Loucy (cell line): Measurements from ENCODE around the gene CRYBB1.

Experiments used
- H2AFZ ChIP-seq: fragments of 200-600 bp; sonication (generic); 2 replicates; pipeline ENCODE4 v1.6.0; 2016; ENCODE audit warnings: antibody characterized with exemption, mild to moderate bottlenecking, low read length, moderate library complexity
- H3F3A ChIP-seq: fragments of 200-600 bp; 2 replicates; pipeline ENCODE4 v1.6.0; 2016; ENCODE audit warnings: antibody characterized with exemption, low read depth, mild to moderate bottlenecking
- H3K27me3 ChIP-seq: fragments of 200-600 bp; sonication (generic); 2 replicates; pipeline ENCODE4 v1.6.1; 2014; ENCODE audit warnings: low read length, mild to moderate bottlenecking; ENCODE audit not compliant: insufficient read depth, poor library complexity, severe bottlenecking
- H3K36me3 ChIP-seq: fragments of 200-600 bp; sonication (generic); 2 replicates; pipeline ENCODE4 v1.6.1; 2016; ENCODE audit warnings: low read length; ENCODE audit not compliant: insufficient read depth
- H3K4me1 ChIP-seq: fragments of 200-600 bp; sonication (generic); 2 replicates; pipeline ENCODE4 v1.5.1; 2014; ENCODE audit warnings: low read length, mild to moderate bottlenecking; ENCODE audit not compliant: insufficient read depth, poor library complexity, severe bottlenecking
- H3K4me2 ChIP-seq: fragments of 200-600 bp; sonication (generic); 2 replicates; pipeline ENCODE4 v1.6.0; 2014; ENCODE audit warnings: antibody characterized with exemption, low read length, low read depth, mild to moderate bottlenecking; ENCODE audit not compliant: poor library complexity, severe bottlenecking
- H3K4me3 ChIP-seq: fragments of 200-600 bp; sonication (generic); 2 replicates; pipeline ENCODE4 v1.5.1; 2014; ENCODE audit warnings: low read length, mild to moderate bottlenecking, mixed read lengths; ENCODE audit not compliant: poor library complexity, severe bottlenecking
- H3K79me2 ChIP-seq: fragments of 200-600 bp; sonication (generic); 2 replicates; pipeline ENCODE4 v1.6.1; 2014; ENCODE audit warnings: low read length; ENCODE audit not compliant: insufficient read depth
- H3K9ac ChIP-seq: fragments of 200-600 bp; sonication (generic); 2 replicates; pipeline ENCODE4 v1.6.0; 2014; ENCODE audit warnings: mild to moderate bottlenecking, low read depth, low read length, moderate library complexity; ENCODE audit not compliant: poor library complexity, severe bottlenecking
- H3K9me2 ChIP-seq: fragments of 200-600 bp; sonication (generic); replicated peaks from 2 replicates; pipeline ENCODE4 v1.6.1; 2016; ENCODE audit warnings: low read depth, low read length, mixed read lengths
- H3K9me3 ChIP-seq: fragments of 200-600 bp; sonication (generic); 2 replicates; pipeline ENCODE4 v1.6.1; 2014; ENCODE audit warnings: mild to moderate bottlenecking, antibody characterized with exemption, low read length, low read depth; ENCODE audit not compliant: insufficient read depth
- H4K20me1 ChIP-seq: fragments of 200-600 bp; sonication (generic); 2 replicates; pipeline ENCODE4 v1.6.0; 2014; ENCODE audit warnings: antibody characterized with exemption, low read length, mild to moderate bottlenecking; ENCODE audit not compliant: insufficient read depth, poor library complexity, severe bottlenecking
- CTCF ChIP-seq: fragments of 200-600 bp; sonication (generic); conservative IDR thresholded peaks from 2 replicates; pipeline ENCODE4 v1.5.1; 2014; ENCODE audit warnings: mild to moderate bottlenecking, antibody characterized with exemption, low read length
- EZH2phosphoT487 ChIP-seq: fragments of 200-600 bp; IDR thresholded peaks from 2 replicates; pipeline ENCODE4 v1.6.1; 2018; ENCODE audit warnings: antibody characterized with exemption, mild to moderate bottlenecking, moderate library complexity, borderline replicate concordance

CRYBB1 gene

DNA sequence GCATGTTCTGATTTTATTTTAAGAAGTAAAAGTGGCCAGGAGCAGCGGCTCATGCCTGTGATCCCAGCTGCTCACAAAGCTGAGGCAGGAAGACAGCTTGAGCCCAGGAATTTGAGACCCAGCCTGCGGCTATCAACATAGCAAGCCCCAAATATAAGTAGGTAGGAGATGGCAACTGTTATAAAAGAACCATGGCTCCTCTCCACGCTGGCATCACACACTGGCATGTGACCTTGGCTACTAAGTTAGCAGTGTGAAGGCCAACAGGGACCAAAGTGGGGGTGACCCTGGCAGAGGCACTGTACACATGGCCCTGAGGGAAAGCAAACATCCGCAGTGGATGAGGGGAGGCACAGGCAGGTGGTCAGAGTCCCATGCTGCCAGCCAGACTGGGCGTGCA lies 60.9 kb downstream of the CRYBB1 start:
- Histone ChIP-seq H3K79me2 (peaks cover 8% of the 10 kb centered on the region; the same call in 1 of the 2 replicates), H3K9ac (no peak overlapping the region), H3K4me2 (no peak overlapping the region), H3F3A (no peaks in the 10 kb centered on the region), H3K36me3 (no peaks in the 10 kb centered on the region), H3K4me3 (no peak overlapping the region), H3K9me3 (no peaks in the 10 kb centered on the region), H2AFZ (no peak overlapping the region), H3K27me3 (no peaks in the 10 kb centered on the region), H4K20me1 (no peaks in the 10 kb centered on the region), H3K9me2 (no peaks in the 10 kb centered on the region), H3K4me1 (peaks cover 24% of the 10 kb centered on the region)
- TF ChIP-seq EZH2phosphoT487: no peak
- TF ChIP-seq CTCF: no peak

DNA sequence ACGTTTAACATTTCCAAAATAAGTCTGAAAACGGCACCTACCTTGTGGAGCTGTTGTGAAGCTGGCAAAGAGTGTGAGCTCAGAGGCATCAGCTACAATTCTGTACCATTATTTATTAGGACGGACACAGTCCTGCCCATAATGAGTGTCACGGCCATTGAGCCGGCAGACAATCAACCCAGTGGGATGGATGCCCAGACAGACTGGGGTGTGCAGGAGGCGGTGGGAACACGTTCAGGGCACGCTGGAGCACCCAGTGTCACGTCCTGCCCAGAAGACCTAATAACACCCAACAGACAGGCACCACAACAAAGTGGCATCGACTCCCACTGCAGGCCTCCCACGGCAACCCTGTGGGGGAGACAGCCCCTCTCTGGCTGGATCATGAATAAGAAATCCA lies 62.3 kb downstream of the CRYBB1 start:
- Histone ChIP-seq H4K20me1 (no peaks in the 10 kb centered on the region), H3K9ac (no peak overlapping the region), H3K9me3 (no peaks in the 10 kb centered on the region), H3F3A (no peaks in the 10 kb centered on the region), H3K79me2 (peaks cover 5% of the 10 kb centered on the region; the same call in 1 of the 2 replicates), H3K4me1 (peaks cover 24% of the 10 kb centered on the region), H3K4me2 (no peak overlapping the region), H3K4me3 (no peak overlapping the region), H3K27me3 (no peaks in the 10 kb centered on the region), H2AFZ (no peak overlapping the region), H3K36me3 (no peaks in the 10 kb centered on the region), H3K9me2 (no peaks in the 10 kb centered on the region)
- TF ChIP-seq CTCF (no peak), EZH2phosphoT487 (no peak)

- Histone ChIP-seq H3K4me2 (no peak overlapping the region), H2AFZ (no peak overlapping the region), H3K9ac (no peak overlapping the region), H4K20me1 (no peaks in the 10 kb centered on the region), H3K9me3 (no peaks in the 10 kb centered on the region), H3K4me1 (peaks cover 24% of the 10 kb centered on the region), H3K4me3 (no peak overlapping the region), H3K27me3 (no peaks in the 10 kb centered on the region), H3K9me2 (no peaks in the 10 kb centered on the region), H3K79me2 (peaks cover 5% of the 10 kb centered on the region; the same call in 1 of the 2 replicates), H3K36me3 (no peaks in the 10 kb centered on the region), H3F3A (no peaks in the 10 kb centered on the region)
- TF ChIP-seq CTCF: no peak
- TF ChIP-seq EZH2phosphoT487: no peak
Measured at GRCh38 chr22:26554956-26555355, 62.9 kb downstream of the CRYBB1 start.
